ENCODE measurements around the gene FBL. TPM values are rescaled to one million over a fixed set of nuclear protein-coding genes. Genes with fewer than 3 reads are reported as not detected.
"Not testable (repeated sequence)": the region's sequence is repeated elsewhere in the genome, so short reads cannot be mapped to it uniquely, and the experiment has no call there.

FBL gene
- total RNA-seq (2014; rRNA removed; shearing (Covaris generic)), result 162 and 189 TPM in 2 replicates

GRCh38 chr19:39845933-39846677, at the start of gene FBL:
TSS of gene FBL (minus strand) at chr19:39846379. CDS start at chr19:39846300, 79 bp downstream.
- H3K9me3 ChIP-seq (replicated peaks), result no peaks in the 10 kb centered on the region
- 0 out of 2 replicates have a peak, but pooled peaks cover 1% of the 10 kb centered on the region for H3K36me3 ChIP-seq
- peak; percentile 79 to 95 for DNase-seq (ENCODE audit: low read depth in 1 of 2, low spot score in 2 of 2)
- peaks cover 21% of the 10 kb centered on the region for H3K4me1 ChIP-seq (replicated peaks)
- peak within 1 kb of the TSS; percentile 57 for H3K4me3 ChIP-seq
- H3K27ac ChIP-seq, result peak within 1 kb of the TSS; percentile 18; the same call in 1 of the 2 replicates
- no peaks in the 10 kb centered on the region for H3K27me3 ChIP-seq (replicated peaks)

GRCh38 chr19:39895096-39895495, 48.9 kb upstream of the FBL start:
- not testable (repeated sequence) for H3K9me3 ChIP-seq (replicated peaks); H3K27me3 ChIP-seq (replicated peaks); H3K36me3 ChIP-seq; H3K4me1 ChIP-seq (replicated peaks); H3K27ac ChIP-seq; H3K4me3 ChIP-seq
- DNase-seq (ENCODE audit: low read depth in 1 of 2, low spot score in 2 of 2), result peak in 1 of 2 experiments; percentile 20

DNA sequence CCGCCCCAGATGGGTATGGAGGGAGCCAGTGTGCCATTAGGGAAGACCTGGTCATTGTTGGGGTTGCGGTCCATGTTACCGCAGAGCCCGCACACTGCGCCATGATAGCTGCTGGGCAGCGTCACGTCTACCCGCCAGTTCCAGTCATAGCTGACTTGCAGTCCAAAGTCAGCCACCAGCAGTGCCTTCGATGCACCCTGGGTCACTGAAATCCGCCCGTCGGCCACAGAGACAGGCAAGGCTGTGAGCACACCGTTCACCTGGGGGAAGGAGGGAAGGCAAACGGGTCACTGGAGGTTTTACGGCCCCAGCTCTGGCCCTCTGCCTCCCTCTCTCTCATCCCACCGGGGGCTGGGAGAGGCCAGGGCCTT, 48.0 kb upstream of the FBL start:
- H3K4me3 ChIP-seq; H3K4me1 ChIP-seq (replicated peaks); H3K9me3 ChIP-seq (replicated peaks); H3K27me3 ChIP-seq (replicated peaks); H3K36me3 ChIP-seq; H3K27ac ChIP-seq: not testable (repeated sequence)
- DNase-seq (ENCODE audit: low read depth in 1 of 2, low spot score in 2 of 2), result peak in 1 of 2 experiments; percentile 17

- H3K4me3 ChIP-seq; H3K36me3 ChIP-seq; H3K9me3 ChIP-seq (replicated peaks); H3K4me1 ChIP-seq (replicated peaks); H3K27me3 ChIP-seq (replicated peaks); H3K27ac ChIP-seq: not testable (repeated sequence)
- DNase-seq (ENCODE audit: low read depth in 1 of 2, low spot score in 2 of 2), result peak in 1 of 2 experiments; percentile 33
Measured at GRCh38 chr19:39893366-39894235, 47.4 kb upstream of the FBL start.

DNA sequence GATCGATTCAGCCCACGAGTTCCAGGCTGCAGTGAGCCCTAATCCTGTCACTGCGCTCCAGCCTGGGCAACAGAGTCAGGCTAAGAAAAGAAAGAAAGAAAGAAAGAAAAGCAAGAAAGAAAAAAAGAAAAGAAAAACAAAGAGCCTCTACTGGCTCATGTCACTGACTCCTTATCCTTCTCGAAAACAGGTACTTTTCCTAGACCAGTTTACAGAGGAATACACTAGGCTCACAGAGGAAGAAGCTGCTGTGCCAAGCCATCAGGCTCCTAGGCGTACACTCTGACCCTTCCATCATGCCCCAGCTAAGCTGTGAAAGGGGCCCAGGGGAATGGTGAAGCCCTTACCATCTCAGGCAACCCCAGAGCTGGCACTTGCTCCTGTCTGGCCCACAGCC, 46.3 kb upstream of the FBL start:
- not testable (repeated sequence) for H3K36me3 ChIP-seq; H3K27ac ChIP-seq; H3K27me3 ChIP-seq (replicated peaks); H3K4me3 ChIP-seq; H3K4me1 ChIP-seq (replicated peaks); H3K9me3 ChIP-seq (replicated peaks)
- DNase-seq (ENCODE audit: low read depth in 1 of 2, low spot score in 2 of 2), result peak in 1 of 2 experiments; percentile 8

DNA sequence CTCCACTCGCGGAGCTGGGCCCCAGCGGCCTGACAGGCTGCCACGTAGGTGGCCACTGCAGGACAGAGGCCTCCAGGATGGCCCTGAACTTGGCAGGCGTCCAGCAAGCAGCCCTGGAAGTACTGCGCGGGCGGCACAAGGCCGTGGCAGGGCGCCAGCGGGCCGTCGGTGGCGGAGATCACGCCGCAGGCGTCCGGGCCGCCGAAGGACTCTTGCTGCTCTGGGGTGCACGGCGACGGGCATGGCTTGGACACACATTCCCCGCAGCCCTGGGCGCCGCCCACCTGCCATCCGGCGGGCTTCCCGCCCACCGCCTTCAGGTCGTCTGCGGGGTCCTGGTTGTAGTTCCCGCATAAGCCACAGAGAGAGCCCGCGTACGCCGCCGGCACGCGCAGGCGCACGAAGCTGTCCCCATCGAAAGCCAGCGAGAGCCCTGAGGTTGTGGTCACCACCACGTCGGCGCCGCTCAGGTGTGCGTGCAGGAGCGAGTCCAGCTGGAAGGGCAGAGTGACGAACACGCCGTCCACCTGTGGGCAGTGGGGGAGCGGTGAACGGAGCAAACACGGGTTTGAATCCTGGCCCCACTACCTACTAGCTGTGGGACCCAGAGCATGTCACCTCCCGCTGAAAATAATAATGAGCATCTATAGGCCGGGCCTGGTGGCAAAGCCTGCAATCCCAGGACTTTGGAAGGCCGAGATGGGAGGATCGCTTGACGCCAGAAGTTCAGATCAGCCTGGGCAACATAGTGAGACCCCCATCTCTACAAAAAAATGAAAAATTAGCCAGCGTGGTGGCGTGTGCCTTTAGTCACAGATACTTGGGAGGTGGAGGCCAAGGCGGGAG, 45.7 kb upstream of the FBL start:
- H3K4me1 ChIP-seq (replicated peaks); H3K36me3 ChIP-seq; H3K9me3 ChIP-seq (replicated peaks); H3K4me3 ChIP-seq; H3K27ac ChIP-seq; H3K27me3 ChIP-seq (replicated peaks): not testable (repeated sequence)
- peak in 1 of 2 experiments; percentile 44 for DNase-seq (ENCODE audit: low read depth in 1 of 2, low spot score in 2 of 2)

DNA sequence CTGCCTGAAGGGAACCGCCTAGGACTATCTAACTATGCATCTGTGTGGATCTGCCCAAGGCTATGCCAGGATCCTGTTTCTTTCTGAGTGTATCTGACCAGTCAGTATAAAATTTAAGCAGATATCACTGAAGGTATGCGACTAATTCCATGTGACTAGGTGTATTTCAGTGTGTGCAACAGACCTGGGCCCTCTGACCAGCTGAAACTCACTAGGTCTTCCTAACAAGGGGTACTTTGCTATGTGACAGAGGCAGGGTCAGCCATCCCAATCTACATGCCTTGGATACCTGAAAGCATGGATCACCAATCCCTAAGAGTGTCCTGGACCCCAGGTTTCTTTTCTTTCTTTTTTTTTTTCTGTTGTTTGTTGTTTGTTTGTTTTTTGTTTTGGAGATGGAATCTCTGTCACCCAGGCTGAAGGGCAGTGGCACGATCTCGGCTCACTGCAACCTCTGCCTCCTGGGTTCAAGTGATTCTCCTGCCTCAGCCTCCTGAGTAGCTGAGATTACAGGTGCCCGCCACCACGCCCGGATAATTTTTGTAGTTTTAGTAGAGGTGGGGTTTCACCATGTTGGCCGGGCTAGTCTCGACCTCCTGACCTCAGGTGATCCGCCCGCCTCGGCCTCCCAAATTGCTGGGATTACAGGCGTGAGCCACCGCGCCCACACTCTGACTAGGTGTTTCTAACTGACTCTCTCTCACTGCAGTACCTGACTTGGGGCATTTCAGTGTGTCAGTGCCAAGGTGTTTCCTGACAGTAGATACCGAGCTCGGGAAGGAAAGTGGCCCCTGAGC, 44.8 kb upstream of the FBL start:
- Histone ChIP-seq H3K27ac (no peak overlapping the region), H3K4me3 (no peak overlapping the region), H3K4me1 (replicated peaks) (no peaks in the 10 kb centered on the region), H3K27me3 (replicated peaks) (0 out of 2 replicates have a peak, but pooled peaks cover 6% of the 10 kb centered on the region), H3K36me3 (no peaks in the 10 kb centered on the region), H3K9me3 (replicated peaks) (no peaks in the 10 kb centered on the region)
- DNase-seq (ENCODE audit: low read depth in 1 of 2, low spot score in 2 of 2), result peak in 1 of 2 experiments; percentile 37

DNA sequence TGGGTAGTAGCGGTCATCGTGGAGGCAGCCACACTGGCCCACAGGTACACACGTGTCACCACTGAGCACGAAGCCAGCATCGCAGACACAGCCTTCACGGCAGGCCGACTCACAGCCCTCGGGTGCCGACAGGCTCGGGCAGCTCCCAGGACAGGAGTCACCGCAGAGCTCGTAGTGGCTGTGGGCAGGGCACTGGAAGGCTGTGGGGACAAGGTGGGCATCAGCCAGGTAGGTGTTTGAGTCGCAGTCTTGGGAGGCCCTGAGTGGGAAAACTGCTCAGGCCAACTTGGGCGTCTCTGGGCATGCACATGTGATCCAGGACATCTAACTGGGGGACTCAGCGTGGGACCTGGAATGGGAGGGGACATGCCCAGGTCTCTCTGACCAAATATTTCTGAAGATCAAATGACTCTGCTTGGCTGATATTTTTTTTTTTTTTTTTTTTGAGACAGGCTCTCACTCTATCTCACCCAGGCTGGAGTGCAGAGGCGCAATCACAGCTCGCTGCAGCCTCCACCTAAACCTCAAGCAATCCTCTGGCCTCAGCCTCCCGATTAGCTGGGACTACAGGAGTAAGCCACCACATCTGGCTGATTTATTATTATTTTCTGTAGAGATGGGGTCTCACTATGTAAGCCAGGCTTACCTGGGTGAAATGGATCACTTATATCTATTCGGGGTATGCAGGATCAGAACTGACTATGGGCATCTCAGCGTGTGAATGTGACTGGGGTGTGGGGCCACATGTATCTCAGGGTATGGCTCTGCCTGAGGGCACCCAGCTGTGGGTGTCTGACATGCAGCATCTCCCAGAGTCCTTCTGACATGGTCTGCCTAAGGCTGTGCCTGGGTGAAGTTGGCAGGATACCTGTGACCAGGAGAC, 43.9 kb upstream of the FBL start:
- not testable (repeated sequence) for H3K27ac ChIP-seq; H3K9me3 ChIP-seq (replicated peaks); H3K4me3 ChIP-seq; H3K4me1 ChIP-seq (replicated peaks); H3K36me3 ChIP-seq; H3K27me3 ChIP-seq (replicated peaks)
- DNase-seq (ENCODE audit: low read depth in 1 of 2, low spot score in 2 of 2), result peak in 1 of 2 experiments; percentile 37

GRCh38 chr19:39887456-39887951, 41.3 kb upstream of the FBL start:
- not testable (repeated sequence) for H3K4me3 ChIP-seq; H3K36me3 ChIP-seq; H3K9me3 ChIP-seq (replicated peaks); H3K4me1 ChIP-seq (replicated peaks); DNase-seq (ENCODE audit: low read depth in 1 of 2, low spot score in 2 of 2); H3K27me3 ChIP-seq (replicated peaks); H3K27ac ChIP-seq

- not testable (repeated sequence) for DNase-seq (ENCODE audit: low read depth in 1 of 2, low spot score in 2 of 2); H3K9me3 ChIP-seq (replicated peaks); H3K27me3 ChIP-seq (replicated peaks); H3K4me1 ChIP-seq (replicated peaks); H3K27ac ChIP-seq; H3K36me3 ChIP-seq; H3K4me3 ChIP-seq
Measured at GRCh38 chr19:39885821-39886554, 39.8 kb upstream of the FBL start.

DNA sequence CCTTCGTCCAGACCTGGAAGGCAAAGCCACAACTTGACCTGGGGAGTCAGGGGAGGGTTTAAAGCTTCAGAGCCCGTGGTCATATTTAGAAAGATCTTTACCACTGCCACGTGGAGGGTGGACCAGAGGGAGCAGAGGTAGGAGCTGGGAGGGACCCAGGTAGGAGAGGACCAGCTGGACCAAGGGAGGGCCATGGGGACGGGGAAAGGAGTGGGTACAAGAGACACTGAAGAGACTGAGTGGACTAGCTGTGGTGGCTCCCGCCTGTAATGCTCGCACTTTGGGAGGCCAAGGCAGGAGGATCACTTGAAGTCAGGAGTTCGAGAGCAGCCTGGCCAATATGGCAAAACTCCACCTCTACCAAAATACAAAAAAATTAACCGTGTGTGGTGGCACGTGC, 38.5 kb upstream of the FBL start:
- not testable (repeated sequence) for DNase-seq (ENCODE audit: low read depth in 1 of 2, low spot score in 2 of 2); H3K36me3 ChIP-seq; H3K4me1 ChIP-seq (replicated peaks); H3K9me3 ChIP-seq (replicated peaks); H3K27me3 ChIP-seq (replicated peaks); H3K27ac ChIP-seq; H3K4me3 ChIP-seq

DNA sequence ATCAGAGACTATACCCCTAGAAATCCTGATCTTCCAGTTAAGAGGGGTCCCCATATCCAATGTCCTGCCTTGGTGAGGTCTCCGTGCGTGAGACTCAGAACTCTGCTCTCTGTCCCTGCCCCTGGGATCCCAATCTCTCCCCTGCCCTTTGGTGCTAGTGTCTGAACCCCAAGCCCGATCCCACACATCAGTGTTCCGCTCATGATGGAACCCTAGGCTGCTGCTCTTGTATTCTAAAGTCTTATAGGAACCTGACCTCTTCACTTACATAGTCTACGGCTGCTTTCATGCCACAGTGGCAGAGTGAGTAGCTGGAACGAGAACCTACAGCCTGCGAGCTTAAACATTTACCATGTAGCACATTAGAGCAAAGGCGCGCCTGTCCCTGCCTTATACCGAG, 36.5 kb upstream of the FBL start:
- H3K4me3 ChIP-seq; H3K27ac ChIP-seq; H3K27me3 ChIP-seq (replicated peaks); H3K4me1 ChIP-seq (replicated peaks); H3K9me3 ChIP-seq (replicated peaks); H3K36me3 ChIP-seq; DNase-seq (ENCODE audit: low read depth in 1 of 2, low spot score in 2 of 2): not testable (repeated sequence)

Data from SJSA1 (cell line).